DMS53 (cell line): ENCODE results near the gene MIEF1.
A peak's percentile ranks its signal among the peaks of the same experiment; 100 is the strongest.

Source experiments
- DNase-seq: peaks from one replicate; lab custom pipeline; 2025; lab: John Stamatoyannopoulos, UW

Gene MIEF1

GRCh38 chr22:39502109-39502788 lies at the start of gene MIEF1:
TSS of gene MIEF1 (plus strand) at chr22:39502290. CDS start at chr22:39511295, 9,005 bp downstream.
- DNase-seq, result peak; percentile 97

DNA sequence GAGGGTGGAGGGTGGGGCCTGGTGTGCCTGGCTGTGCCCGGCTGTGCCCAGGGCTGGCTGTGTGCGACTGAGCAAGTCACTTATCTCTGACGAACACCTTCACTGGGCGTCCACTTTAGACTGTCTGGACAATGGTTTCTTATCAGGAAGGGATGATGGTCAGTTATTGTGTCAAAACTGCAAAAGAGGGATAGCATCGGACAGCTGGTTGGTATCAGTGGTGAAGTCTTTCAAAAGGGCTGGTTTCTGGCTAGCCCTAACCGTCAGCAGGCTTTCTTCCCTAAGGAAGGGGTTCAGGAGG lies 49.4 kb upstream of the MIEF1 start:
- no peak for DNase-seq

DNA sequence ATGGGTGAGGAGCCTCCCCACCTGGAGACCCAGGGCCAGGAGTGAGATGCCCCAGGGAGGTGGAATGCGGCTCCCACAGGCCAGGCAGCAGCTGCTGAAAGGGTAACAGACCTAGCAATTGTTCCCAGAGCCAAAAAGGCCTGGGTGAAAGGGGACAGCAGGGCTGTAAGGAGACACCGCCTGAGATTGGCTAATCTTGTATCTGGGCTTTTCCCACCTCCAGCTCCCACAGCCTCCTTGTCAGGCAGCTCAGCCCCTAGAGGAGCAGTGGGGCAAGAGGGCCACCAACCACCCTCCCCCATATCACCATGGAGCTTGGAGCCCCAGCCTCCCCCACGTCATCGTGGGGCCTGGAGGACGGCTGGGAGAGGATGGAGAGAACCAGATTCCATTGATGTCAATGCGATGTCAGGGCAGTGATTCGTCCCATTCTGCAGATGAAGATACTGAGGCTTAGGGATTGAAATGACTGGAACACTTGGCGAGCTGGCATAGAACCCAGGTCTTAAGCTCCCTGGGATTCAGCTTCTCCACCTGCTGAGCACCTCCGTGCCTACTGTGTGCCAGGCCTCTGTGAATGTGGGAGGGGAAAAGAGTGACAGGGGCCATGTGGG lies 48.2 kb upstream of the MIEF1 start:
- no peak for DNase-seq

GRCh38 chr22:39454385-39454871 lies 47.7 kb upstream of the MIEF1 start:
- DNase-seq, result no peak

DNA sequence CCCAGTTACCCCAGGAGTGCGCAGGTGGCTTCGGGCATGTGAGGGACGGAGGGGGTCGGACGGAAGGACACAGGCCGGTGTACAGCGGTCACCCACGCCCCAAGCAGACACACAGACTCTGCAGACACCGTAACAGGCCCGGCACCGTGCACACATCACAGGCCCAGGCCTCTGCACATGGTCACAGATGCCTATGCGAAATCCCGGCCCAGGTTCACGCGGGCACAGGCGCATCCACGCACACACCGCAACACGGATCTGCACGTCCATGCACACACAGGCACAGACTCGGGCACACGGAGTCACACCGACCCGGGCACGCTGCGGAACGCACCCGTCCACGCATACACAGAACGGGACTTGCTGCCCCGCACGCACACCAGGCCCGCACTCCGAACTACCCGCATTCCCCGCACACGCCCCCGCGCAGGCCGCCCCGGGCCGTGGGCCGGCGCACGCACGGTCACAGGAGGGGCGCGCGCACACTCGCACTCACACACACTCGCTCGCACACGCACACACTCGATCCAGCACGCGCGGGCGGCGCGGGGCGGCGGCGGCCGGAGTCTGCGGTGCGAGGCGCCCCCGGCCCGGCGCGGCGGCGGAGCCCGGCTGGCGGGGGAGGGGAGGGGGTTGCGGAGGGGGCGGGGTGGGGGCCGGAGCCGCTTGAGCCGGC lies 45.4 kb upstream of the MIEF1 start, which contains the start of gene MGAT3:
Gene MGAT3, plus strand, starts transcription at position 491 of the 676 bp plus-strand sequence. CDS start 30,336 bp downstream, outside the sequence.
- peak; percentile 39 for DNase-seq

DNA sequence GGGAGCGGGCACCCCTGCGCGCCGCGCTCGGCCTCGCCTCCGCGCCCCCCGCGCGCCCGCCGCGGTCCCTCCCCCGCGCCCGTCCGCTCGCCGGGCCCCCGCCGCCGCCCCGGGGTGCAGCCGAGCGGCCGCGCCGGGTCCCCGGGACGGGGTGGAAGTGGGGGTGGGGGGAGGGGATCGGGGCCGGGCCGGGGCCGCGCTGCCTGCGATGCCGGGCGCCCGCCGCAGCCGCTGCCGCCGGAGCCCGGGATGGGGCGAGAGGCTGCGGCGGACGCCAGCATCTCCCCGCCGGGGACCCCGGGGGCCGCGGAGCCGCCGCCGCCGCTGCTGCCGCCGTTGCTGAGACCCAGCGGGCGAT lies 44.9 kb upstream of the MIEF1 start:
- no peak for DNase-seq

DNA sequence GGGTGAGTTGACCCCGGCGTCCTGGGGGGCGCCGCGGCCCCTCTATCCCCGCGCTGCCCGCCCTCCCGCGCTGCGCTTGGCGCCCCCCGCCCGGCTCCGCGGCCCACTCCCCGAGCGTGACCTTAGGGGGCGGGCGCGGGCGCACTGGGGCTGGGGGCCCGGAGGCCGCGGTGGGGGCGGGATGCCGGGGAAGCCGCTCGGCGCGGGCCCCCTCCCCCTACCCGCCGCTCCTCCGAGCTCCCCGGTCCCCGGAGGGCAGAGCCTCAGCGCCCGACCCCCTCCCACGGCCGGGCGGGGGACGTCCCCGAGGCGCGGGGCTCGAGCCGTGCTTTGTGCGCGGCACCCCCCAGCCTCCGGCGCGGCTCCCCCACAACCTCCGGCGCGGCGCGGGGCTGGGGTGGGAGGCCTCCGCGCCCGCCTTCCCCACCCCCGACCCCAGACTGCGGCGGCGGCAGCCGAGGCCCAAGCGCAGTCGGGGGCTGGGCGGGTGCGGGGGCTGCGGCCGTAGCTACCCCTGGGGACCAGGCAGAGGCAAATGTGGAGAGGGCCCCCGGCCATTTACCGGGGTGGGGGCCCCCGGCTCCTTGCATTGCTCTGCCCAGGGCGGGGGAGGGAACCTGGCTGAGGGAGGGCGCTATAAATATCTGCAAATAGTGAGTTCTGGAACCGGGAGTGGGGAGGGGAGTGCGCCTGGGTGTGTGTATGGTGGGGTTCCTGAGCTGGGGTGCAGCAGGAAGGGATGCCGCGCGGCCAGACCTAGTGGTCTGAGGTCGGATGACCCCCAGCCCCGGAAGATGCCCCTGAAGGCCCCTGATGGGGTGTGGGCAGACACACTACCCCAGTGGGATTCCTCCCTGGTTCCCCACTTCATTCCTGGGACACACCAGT lies 44.3 kb upstream of the MIEF1 start:
- no peak for DNase-seq

- DNase-seq, result no peak
Observed at GRCh38 chr22:39458444-39459083, 43.5 kb upstream of the MIEF1 start.

GRCh38 chr22:39459681-39460080 lies 42.4 kb upstream of the MIEF1 start:
- DNase-seq, result no peak

DNA sequence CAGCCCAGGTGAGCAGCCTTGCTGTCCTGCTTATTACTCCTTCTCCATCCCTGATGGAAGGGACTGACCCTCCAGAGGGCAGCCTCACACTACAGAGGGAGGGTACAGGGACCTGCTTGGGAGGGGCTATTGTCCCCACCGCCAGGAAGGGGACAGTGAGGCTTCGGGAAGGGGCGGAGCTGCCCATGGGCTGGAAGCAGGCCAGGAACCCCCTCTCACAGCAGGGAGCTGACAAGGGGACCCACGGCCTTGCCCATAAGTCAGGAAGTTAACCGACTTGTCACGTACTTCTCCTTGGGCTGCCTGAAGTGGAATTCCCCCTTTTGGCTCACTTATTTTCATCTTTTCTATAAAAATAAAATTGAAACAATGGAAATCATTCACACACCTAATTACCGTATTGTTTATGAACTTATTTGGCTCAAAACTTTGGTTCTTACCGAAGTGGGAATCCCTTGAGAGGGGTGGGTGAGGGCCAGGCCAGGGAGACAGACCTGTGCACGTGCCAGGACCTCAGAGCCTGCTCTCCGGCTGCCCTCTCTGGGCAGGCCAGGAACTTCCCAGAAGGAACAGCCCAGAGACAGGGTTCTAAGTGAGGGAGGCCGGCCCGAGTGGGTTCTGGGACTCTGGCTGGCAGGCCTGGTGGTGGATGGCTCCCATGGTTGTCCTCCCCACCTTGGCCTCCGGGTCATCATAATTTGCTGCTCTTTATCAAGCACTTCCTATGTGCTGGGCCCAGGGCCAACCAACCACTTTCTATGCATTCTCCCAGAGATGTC lies 39.5 kb upstream of the MIEF1 start:
- DNase-seq, result no peak

- no peak for DNase-seq
Observed at GRCh38 chr22:39463277-39463676, 38.8 kb upstream of the MIEF1 start.

DNA sequence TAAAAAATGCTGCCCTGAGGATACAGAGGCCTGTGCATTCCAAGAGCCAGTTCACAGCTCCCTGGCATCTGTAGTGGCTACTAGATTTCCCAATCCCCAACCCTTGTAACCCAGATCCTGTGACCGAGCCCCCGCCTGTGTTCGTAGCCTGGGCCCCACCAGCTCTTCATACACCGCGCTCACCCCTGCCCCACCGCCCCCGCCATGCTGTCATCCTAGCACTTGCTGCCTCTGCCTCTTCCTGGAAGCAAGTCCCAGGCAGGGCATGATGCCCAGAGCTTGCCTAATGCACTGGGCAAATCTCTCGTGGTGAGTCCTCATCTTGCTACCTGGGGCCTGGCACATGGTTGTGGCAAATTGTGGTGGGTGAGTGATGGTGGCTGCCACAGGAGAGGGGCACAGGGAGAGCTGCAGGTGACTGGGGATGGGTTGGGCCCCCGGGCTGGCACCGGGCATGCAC lies 38.1 kb upstream of the MIEF1 start:
- no peak for DNase-seq

DNA sequence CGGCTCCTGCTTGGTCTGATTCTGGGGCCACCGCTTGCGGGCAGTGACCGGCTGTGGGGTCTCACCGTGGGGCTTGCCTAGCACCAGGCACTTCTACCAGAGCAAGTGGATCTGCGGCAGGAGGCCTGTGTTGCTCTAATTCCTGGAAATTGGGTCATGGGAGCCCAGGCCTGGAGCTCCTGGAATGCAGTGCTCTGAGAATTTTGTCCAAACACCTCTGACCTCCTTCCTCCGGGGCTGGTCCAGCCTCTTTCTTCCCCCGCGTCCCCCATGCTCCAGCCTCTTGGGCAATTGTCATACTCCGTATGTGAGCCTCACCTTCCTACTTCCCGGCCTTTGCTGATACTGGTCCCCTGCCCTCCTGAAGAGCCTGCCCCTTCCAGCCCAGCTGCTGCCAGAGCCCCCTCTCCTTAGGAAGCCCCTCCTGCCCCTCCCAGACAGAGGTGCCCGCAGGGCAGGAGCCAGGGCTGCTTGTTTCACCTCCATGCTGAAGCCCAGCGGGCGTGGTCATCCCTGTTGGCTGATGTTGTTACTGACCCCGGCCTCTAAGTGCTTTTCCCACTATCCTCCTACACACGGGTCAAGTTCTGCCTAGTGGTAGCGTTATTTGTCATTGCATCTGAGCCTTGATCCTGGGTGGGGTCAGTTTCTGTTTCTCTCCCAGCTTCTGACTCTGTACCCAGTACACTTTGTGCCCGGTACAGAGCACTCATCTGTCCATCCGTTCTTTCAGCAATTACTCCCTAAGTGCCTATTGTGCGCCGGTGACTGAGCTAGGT lies 35.7 kb upstream of the MIEF1 start:
- DNase-seq, result no peak

DNA sequence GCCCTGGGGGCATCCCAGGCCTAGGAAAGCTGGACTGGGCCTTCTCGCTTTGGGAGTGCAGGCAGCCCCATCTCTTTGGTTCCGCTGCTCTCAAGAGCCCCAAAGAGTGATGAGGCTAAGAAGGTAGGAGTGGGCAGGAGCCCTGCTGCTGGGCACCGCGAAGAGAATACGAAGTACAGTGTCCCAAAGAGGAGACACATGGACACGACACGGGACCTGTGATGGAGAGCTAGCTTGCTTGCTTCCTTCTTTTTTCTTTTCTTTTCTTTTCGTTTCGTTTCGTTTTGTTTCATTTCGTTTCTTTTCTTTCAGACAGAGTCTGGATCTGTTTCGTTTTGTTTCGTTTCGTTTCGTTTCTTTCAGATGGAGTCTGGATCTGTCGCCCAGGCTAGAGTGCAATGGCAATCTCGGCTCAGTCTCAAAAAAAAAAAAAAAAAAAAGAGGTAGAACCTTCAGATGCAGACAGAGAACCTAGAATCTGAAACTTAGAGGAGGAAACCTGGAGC lies 34.6 kb upstream of the MIEF1 start:
- no peak for DNase-seq

DNA sequence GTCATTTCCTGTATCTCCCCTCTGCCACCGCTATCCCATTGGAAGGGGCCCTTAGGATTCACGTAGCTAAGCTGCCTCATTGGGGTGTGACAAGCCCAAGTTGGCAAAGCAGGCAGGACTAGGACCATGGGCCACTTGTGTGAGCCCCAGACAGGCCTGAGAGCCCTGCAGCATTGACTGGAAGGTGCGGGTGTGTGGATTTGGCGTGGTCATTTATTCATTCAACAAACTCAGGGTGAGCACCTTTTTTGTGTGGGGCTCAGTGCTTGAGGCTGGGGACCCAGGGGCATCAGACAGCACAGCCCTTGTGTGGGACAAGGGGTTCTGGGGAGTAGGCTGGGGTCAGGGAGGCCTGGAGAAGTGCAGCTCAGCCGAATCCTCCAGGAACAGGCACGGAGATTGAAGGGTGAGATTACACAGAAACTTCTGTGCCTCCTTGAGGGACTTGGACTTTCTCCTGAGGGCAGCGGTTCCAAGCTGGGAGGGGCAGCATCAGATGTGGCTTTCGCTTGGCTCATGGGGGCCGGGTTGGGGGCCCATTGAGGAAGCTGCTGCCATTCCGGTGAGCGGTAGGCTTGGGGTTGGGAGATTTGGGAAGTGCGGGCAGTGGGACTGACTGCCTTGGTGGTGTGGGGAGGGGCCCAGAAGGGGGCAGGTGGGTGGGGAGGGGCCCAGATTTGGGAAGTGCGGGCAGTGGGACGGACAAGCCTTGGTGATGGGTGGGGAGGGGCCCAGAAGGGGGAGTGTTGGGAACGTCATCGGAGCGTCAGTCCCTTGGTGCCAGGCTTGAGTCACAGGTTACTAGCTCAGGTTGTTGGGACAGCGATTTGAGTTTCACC lies 33.4 kb upstream of the MIEF1 start:
- no peak for DNase-seq

DNA sequence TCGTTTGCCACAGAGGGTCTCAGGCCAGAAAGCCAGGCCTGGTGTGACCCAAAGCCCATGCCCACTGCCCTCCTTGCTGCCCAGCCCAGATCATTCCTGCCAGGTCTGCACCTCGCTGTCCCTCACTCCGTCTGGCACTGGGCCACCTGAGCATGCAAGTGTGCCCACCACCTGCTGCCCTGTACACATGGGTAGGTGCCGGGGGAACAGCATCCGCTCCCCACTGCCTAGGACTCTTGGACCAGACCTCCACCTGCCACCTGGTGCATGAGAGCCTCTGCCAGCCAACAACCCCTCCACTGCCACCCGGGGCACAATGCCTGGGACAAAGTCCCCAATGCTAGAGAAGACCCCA lies 32.8 kb upstream of the MIEF1 start:
- DNase-seq, result peak; percentile 59

DNA sequence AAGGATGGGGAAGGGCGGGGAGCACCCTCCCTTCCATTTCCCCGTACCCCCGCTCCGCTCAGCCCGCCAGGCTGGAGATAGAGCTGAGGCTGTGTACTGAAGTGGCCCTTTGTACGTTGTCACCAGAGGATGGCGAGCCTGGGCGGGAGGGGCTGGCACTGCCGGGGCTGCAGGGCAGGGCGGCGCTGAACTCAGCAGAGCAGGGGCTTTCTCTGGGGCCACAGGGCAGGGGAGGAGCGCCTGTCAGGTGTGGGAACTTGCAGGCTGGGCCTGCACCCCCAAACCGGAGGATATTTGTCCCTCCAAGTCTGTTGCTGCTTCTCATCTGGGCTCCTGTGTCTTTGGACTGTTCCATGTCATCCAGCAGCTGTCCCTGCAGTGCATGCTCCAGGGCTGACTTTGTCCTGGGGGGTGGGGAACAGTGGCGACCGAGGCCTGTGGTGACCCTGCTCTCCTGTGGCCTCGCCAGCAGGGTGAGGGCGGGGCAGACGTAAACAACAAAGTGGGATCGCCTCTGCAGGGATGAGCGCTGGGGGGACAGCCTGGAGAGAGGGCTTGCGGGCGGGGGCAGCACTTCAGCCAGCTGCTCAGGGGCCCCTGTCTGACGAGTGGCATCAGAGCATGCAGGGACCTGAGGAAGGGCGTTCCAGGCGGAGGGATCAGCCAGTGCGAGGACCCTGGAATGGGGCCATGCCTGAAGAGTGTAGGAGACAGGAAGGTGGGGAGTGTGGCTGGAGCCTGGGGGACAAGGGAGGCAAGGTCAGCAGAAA lies 32.2 kb upstream of the MIEF1 start:
- peak; percentile 75 for DNase-seq
